Measurements from ENCODE around the gene STAT2.
A peak's percentile ranks its signal among the peaks of the same experiment; 100 is the strongest.
"Not testable (repeated sequence)": the region's sequence is repeated elsewhere in the genome, so short reads cannot be mapped to it uniquely, and the experiment has no call there.

The STAT2 gene

GRCh38 chr12:56346675-56347074 is 13.2 kb downstream of the STAT2 start:
- Histone ChIP-seq H3K4me1 (ENCODE audit: insufficient read depth, low read length, poor library complexity, severe bottlenecking) (no peaks in the 10 kb centered on the region), H3K36me3 (ENCODE audit: insufficient read depth, low read length) (peaks cover 46% of the 10 kb centered on the region; the same call in 1 of the 2 replicates), H3K27me3 (ENCODE audit: insufficient read depth, low read length, poor library complexity, severe bottlenecking) (no peaks in the 10 kb centered on the region), H4K20me1 (ENCODE audit: insufficient read depth, low read length, poor library complexity, severe bottlenecking) (no peaks in the 10 kb centered on the region), H3K4me2 (ENCODE audit: low read depth, low read length, poor library complexity, severe bottlenecking) (no peak overlapping the region), H3K79me2 (ENCODE audit: insufficient read depth, low read length) (no peaks in the 10 kb centered on the region), H3K9ac (ENCODE audit: low read depth, low read length, poor library complexity, severe bottlenecking) (no peak overlapping the region), H3K9me2 (replicated peaks; ENCODE audit: low read depth, low read length) (no peaks in the 10 kb centered on the region), H3K9me3 (ENCODE audit: insufficient read depth, low read depth, low read length) (no peaks in the 10 kb centered on the region), H3K4me3 (ENCODE audit: low read length, poor library complexity, severe bottlenecking) (no peak overlapping the region), H2AFZ (ENCODE audit: low read length) (no peak overlapping the region), H3F3A (ENCODE audit: low read depth) (no peaks in the 10 kb centered on the region)
- peak; percentile 40 for TF ChIP-seq CTCF (conservative IDR thresholded peaks at IDR 0.05; ENCODE audit: low read length)
- TF ChIP-seq EZH2phosphoT487 (IDR thresholded peaks at IDR 0.05; ENCODE audit: borderline replicate concordance) = no peak

GRCh38 chr12:56342290-56342689 is 17.6 kb downstream of the STAT2 start:
- not testable (repeated sequence) for H3K9me2 ChIP-seq (replicated peaks; ENCODE audit: low read depth, low read length); H3K4me2 ChIP-seq (ENCODE audit: low read depth, low read length, poor library complexity, severe bottlenecking); H4K20me1 ChIP-seq (ENCODE audit: insufficient read depth, low read length, poor library complexity, severe bottlenecking); H3K9ac ChIP-seq (ENCODE audit: low read depth, low read length, poor library complexity, severe bottlenecking); H3K27me3 ChIP-seq (ENCODE audit: insufficient read depth, low read length, poor library complexity, severe bottlenecking); H3K4me1 ChIP-seq (ENCODE audit: insufficient read depth, low read length, poor library complexity, severe bottlenecking); H3K79me2 ChIP-seq (ENCODE audit: insufficient read depth, low read length); H3K4me3 ChIP-seq (ENCODE audit: low read length, poor library complexity, severe bottlenecking); H2AFZ ChIP-seq (ENCODE audit: low read length); H3K9me3 ChIP-seq (ENCODE audit: insufficient read depth, low read depth, low read length); H3F3A ChIP-seq (ENCODE audit: low read depth)
- peaks cover 13% of the 10 kb centered on the region; the same call in 1 of the 2 replicates for H3K36me3 ChIP-seq (ENCODE audit: insufficient read depth, low read length)

GRCh38 chr12:56341616-56342015 is 18.3 kb downstream of the STAT2 start:
- H3K79me2 ChIP-seq (ENCODE audit: insufficient read depth, low read length) = no peaks in the 10 kb centered on the region
- peaks cover 13% of the 10 kb centered on the region; the same call in 1 of the 2 replicates for H3K36me3 ChIP-seq (ENCODE audit: insufficient read depth, low read length)
- H3K4me1 ChIP-seq (ENCODE audit: insufficient read depth, low read length, poor library complexity, severe bottlenecking) = peaks cover 4% of the 10 kb centered on the region
- no peaks in the 10 kb centered on the region for H3K27me3 ChIP-seq (ENCODE audit: insufficient read depth, low read length, poor library complexity, severe bottlenecking)
- no peak overlapping the region for H3K9ac ChIP-seq (ENCODE audit: low read depth, low read length, poor library complexity, severe bottlenecking)
- no peak overlapping the region for H2AFZ ChIP-seq (ENCODE audit: low read length)
- TF ChIP-seq EZH2phosphoT487 (IDR thresholded peaks at IDR 0.05; ENCODE audit: borderline replicate concordance) (no peak), CTCF (conservative IDR thresholded peaks at IDR 0.05; ENCODE audit: low read length) (no peak)
- H4K20me1 ChIP-seq (ENCODE audit: insufficient read depth, low read length, poor library complexity, severe bottlenecking) = no peaks in the 10 kb centered on the region
- no peak overlapping the region for H3K4me2 ChIP-seq (ENCODE audit: low read depth, low read length, poor library complexity, severe bottlenecking)
- no peaks in the 10 kb centered on the region for H3K9me2 ChIP-seq (replicated peaks; ENCODE audit: low read depth, low read length)
- no peaks in the 10 kb centered on the region for H3K9me3 ChIP-seq (ENCODE audit: insufficient read depth, low read depth, low read length)
- no peak overlapping the region for H3K4me3 ChIP-seq (ENCODE audit: low read length, poor library complexity, severe bottlenecking)
- H3F3A ChIP-seq (ENCODE audit: low read depth) = no peaks in the 10 kb centered on the region

- Histone ChIP-seq H3K4me1 (ENCODE audit: insufficient read depth, low read length, poor library complexity, severe bottlenecking) (peaks cover 12% of the 10 kb centered on the region), H3K4me2 (ENCODE audit: low read depth, low read length, poor library complexity, severe bottlenecking) (no peak overlapping the region)
- no peak for TF ChIP-seq CTCF (conservative IDR thresholded peaks at IDR 0.05; ENCODE audit: low read length)
- no peak for TF ChIP-seq EZH2phosphoT487 (IDR thresholded peaks at IDR 0.05; ENCODE audit: borderline replicate concordance)
These were observed 20.8 kb downstream of the STAT2 start for GRCh38 chr12:56339158-56339422.

More at GRCh38 chr12:56339158-56339422, 20.8 kb downstream of the STAT2 start:
- Histone ChIP-seq H3K9ac (ENCODE audit: low read depth, low read length, poor library complexity, severe bottlenecking) (no peak overlapping the region), H4K20me1 (ENCODE audit: insufficient read depth, low read length, poor library complexity, severe bottlenecking) (no peaks in the 10 kb centered on the region), H2AFZ (ENCODE audit: low read length) (no peak overlapping the region), H3K9me3 (ENCODE audit: insufficient read depth, low read depth, low read length) (no peaks in the 10 kb centered on the region), H3K4me3 (ENCODE audit: low read length, poor library complexity, severe bottlenecking) (no peak overlapping the region), H3K27me3 (ENCODE audit: insufficient read depth, low read length, poor library complexity, severe bottlenecking) (no peaks in the 10 kb centered on the region), H3K9me2 (replicated peaks; ENCODE audit: low read depth, low read length) (no peaks in the 10 kb centered on the region), H3K36me3 (ENCODE audit: insufficient read depth, low read length) (peaks cover 5% of the 10 kb centered on the region; the same call in 1 of the 2 replicates), H3K79me2 (ENCODE audit: insufficient read depth, low read length) (peaks cover 6% of the 10 kb centered on the region; the same call in 1 of the 2 replicates), H3F3A (ENCODE audit: low read depth) (no peaks in the 10 kb centered on the region)

Measured in Loucy (cell line).